Ascending aorta (tissue), 2 donors: ENCODE results near the gene PLXNA3. TPM values are rescaled to one million over a fixed set of nuclear protein-coding genes. Genes with fewer than 3 reads are reported as not detected.

Source experiments
- DNase-seq, 2 donors: peaks; one replicate each; pipeline ENCODE4 v3.0.0-alpha.2; 2019; ENCODE audit warnings: low spot score in 2 of 2
- H3K27ac ChIP-seq, 2 donors: fragments of 200-600 bp; sonication (generic); one replicate each; pipeline ENCODE4 v1.5.1; 2016 to 2017; ENCODE audit warnings: mild to moderate bottlenecking in 1 of 2
- H3K27me3 ChIP-seq: fragments of 200-600 bp; sonication (generic); one replicate; pipeline ENCODE4 v1.5.1; 2017
- H3K36me3 ChIP-seq, 2 donors: fragments of 200-600 bp; sonication (generic); one replicate each; pipeline ENCODE4 v1.5.1; 2016
- H3K4me1 ChIP-seq, 2 donors: fragments of 200-600 bp; sonication (generic); one replicate each; pipeline ENCODE4 v1.5.1; 2016 to 2017; ENCODE audit warnings: mild to moderate bottlenecking in 1 of 2
- H3K4me3 ChIP-seq, 2 donors: fragments of 200-600 bp; sonication (generic); one replicate each; pipeline ENCODE4 v1.5.1; 2016 to 2017; ENCODE audit warnings: mild to moderate bottlenecking in 1 of 2
- H3K9me3 ChIP-seq, 2 donors: fragments of 200-600 bp; sonication (generic); one replicate each; pipeline ENCODE4 v1.5.1; 2016
- CTCF ChIP-seq, 3 experiments: fragments of 200-600 bp in 2 of 3; fragments of 450-650 bp in 1 of 3; sonication (generic) in 2 of 3; IDR thresholded peaks; one replicate each; pipeline ENCODE4 v1.5.1; 2016 to 2019; ENCODE audit warnings: antibody characterized with exemption in 3 of 3, mild to moderate bottlenecking in 1 of 3, moderate library complexity in 1 of 3
- intact Hi-C: fragments of 100-400 bp; cut with DNase I; formaldehyde crosslinking; loops from one replicate; pipeline ENCODE4 v1.15.1; 2023
- total RNA-seq: library from RNA; depleted of rRNA; stranded (reverse); fragments of >200 nt; gene quantifications from one replicate; pipeline ENCODE4 v1.1.0, GENCODE V29; 2016

The PLXNA3 gene
- total RNA-seq, 1 donor from 2014 or later = 10.0 TPM

GRCh38 chrX:154436374-154436982 lies 21.6 kb upstream of the PLXNA3 start:
- no peak for TF ChIP-seq CTCF (IDR thresholded peaks at IDR 0.05)
- Histone ChIP-seq H3K36me3 (peaks cover 26 to 32% of the 10 kb centered on the region in 2 donors), H3K4me3 (peak overlapping the region; percentile 62 to 90), H3K4me1 (peaks cover 3 to 8% of the 10 kb centered on the region in 2 donors), H3K9me3 (no peaks in the 10 kb centered on the region), H3K27ac (peak overlapping the region; percentile 78 to 96), H3K27me3 (no peaks in the 10 kb centered on the region)
- intact Hi-C loops = loop anchor here (1.0 to 2.0 kb wide), 2 partner anchors 8 to 50 kb away; partner anchors contain the start of genes ATP6AP1 and UBL4A
- no peak for DNase-seq

DNA sequence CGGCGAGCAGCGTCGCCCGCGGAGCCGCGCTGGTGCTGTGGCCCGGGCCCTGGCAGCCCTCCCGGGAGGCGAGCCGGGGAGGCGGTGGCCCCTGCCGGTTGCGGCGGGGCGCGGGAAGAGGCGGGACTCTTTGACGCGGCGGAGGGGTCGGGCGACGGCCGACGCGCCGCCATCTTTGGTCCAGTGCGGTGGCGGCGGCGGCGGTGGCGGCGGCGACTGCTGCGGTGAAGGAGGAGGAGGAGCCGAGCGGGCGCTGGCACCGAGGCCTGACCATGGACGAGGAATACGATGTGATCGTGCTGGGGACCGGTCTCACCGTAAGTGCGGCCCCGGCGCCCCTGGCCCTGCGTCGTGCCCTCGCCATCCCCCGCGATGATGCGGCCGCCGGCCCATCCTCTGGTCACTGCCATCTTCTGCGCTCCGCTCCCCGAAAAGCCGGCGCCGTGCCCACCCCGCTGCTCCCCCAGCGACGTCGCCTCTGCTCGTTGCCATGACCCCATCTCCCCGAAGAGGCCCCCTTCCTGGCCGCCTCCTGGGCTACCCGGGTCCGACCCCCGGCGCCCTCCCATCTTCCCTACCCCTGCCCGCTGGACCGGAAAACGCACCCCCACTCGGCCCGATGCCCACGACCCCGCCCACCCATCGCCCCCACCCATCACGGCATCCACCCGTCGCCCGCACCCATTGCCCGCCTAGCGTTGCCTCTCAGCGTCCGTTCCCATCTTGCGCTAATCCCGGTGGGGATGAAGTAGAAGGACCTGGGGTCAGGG lies 20.9 kb upstream of the PLXNA3 start, which contains the start of gene GDI1:
Gene GDI1, plus strand, starts transcription at position 172 of the 770 bp plus-strand sequence. Its CDS starts 101 bp downstream, at position 273.
- H3K4me1 ChIP-seq = peaks cover 3 to 8% of the 10 kb centered on the region in 2 donors
- no peak for TF ChIP-seq CTCF (IDR thresholded peaks at IDR 0.05)
- peak within 1 kb of the TSS; percentile 78 to 96 for H3K27ac ChIP-seq
- peak within 1 kb of the TSS; percentile 62 to 90 for H3K4me3 ChIP-seq
- H3K9me3 ChIP-seq = no peaks in the 10 kb centered on the region
- intact Hi-C loops = loop anchor here (1.0 to 2.0 kb wide), 2 partner anchors 9 to 50 kb away; partner anchors contain the start of genes ATP6AP1 and UBL4A
- no peak for DNase-seq
- peaks cover 26 to 39% of the 10 kb centered on the region in 2 donors for H3K36me3 ChIP-seq
- no peaks in the 10 kb centered on the region for H3K27me3 ChIP-seq

GRCh38 chrX:154437971-154438893 lies 19.8 kb upstream of the PLXNA3 start:
- intact Hi-C loops = loop anchor here (2.0 kb wide), 1 partner anchor 49 kb away; the partner anchor contains the start of gene UBL4A
- peak overlapping the region; percentile 78 to 96 for H3K27ac ChIP-seq

DNA sequence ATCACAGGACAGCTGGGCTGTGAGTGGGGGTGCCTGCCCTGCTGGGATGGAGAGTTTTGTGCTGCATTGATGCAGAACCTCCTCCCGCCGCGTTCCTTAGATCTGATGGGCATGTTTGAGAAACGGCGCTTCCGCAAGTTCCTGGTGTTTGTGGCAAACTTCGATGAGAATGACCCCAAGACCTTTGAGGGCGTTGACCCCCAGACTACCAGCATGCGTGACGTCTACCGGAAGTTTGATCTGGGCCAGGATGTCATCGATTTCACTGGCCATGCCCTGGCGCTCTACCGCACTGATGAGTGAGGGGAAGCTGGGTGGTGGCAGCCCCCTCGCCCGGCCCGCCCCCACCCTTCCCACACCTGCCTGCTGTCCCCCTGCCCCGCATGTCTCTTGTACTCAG lies 18.2 kb upstream of the PLXNA3 start:
- H3K4me1 ChIP-seq = peaks cover 3 to 15% of the 10 kb centered on the region in 2 donors
- peaks cover 18 to 33% of the 10 kb centered on the region in 2 donors for H3K36me3 ChIP-seq
- H3K4me3 ChIP-seq = no peak overlapping the region
- H3K9me3 ChIP-seq = no peaks in the 10 kb centered on the region
- no peak overlapping the region for H3K27ac ChIP-seq
- H3K27me3 ChIP-seq = no peaks in the 10 kb centered on the region
- intact Hi-C loops = loop anchor here (5.0 kb wide), 2 partner anchors 33 to 37 kb away; partner anchors contain the start of genes DNASE1L1 and LAGE3
- no peak for TF ChIP-seq CTCF (IDR thresholded peaks at IDR 0.05)
- DNase-seq = no peak

More at GRCh38 chrX:154437971-154438893, 19.8 kb upstream of the PLXNA3 start:
- peaks cover 22 to 38% of the 10 kb centered on the region in 2 donors for H3K36me3 ChIP-seq
- H3K4me3 ChIP-seq = peak overlapping the region; percentile 62 to 90
- H3K9me3 ChIP-seq = no peaks in the 10 kb centered on the region
- peaks cover 3 to 8% of the 10 kb centered on the region in 2 donors for H3K4me1 ChIP-seq
- H3K27me3 ChIP-seq = no peaks in the 10 kb centered on the region
- TF ChIP-seq CTCF (IDR thresholded peaks at IDR 0.05) = no peak
- DNase-seq = no peak
